HG03060 (cell line): ENCODE measurements around the gene CYP17A1.

Experiments used
- ATAC-seq: cut with Tn5 transposase; IDR thresholded peaks from one replicate; pipeline ENCODE4 v1.9.1; 2021; ENCODE audit warnings: low read depth, moderate number of reproducible peaks; ENCODE audit not compliant: unreplicated experiment

The CYP17A1 gene

DNA sequence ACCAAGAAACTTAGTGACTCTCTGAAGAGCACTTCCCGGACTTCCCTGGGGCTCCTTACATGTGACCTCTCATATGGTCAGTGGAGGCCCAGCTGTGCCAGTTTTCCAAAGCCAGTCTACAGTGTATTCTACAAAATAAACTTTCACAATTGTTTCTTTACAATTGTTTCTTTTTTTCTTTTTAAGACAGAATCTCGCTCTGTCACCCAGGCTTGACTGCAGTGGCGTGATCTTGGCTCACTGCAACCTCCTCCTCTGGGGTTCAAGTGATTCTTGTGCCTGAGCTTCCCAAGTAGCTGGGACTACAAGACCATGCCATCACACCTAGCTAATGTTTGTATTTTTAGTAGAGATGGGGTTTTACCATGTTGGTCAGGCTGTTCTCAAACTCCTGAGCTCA lies 25.9 kb downstream of the CYP17A1 start:
- ATAC-seq = no peak

DNA sequence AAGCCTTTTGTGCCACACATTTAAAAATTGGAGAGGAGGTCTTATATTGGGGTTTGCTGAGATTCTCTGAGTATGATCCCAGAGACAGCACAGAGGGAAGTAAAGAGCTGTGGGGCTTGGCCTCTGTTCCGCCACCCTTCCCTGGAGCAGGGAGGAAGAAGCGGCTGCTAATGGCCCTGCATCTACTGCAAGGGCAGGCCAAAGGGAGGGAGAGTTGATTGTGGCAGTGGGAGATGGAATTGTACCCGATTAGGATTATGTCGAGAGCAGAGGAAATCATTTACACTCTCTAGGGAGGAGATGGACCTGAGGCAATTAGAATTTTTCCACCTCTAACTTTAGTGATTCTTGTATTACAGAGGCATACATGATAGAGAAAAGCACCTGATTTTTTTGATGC lies 28.8 kb downstream of the CYP17A1 start:
- no peak for ATAC-seq

DNA sequence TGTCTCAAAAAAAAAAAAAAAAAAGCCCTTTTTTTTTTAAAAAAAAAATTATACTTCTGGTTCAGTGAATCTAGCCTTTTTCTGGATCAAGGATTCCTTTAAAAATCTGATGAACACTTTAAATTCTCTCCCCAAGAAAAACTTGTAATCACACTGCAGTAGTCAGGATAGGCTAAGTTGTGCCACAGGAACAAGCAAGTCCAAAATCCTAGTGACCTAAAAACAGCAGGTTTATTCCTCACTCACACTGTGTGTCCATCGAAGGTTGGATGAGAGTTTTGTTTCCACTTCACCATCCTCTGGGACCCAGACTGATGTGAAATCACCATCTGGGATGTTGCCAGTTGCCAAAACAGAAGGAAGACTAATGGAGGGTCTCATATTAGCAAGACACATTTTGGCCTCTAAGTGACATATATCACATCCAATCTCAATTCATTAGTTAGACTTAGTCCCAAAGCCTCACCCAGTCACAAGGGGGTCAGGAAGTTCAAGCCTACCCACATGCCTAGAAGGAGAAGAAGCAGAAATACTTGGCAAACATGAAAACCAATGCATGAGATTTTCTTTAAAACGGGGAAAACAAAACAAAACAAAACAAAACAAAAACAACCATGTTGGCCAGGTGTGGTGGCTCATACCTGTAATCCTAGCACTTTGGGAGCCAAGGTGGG lies 32.7 kb downstream of the CYP17A1 start:
- ATAC-seq = no peak

DNA sequence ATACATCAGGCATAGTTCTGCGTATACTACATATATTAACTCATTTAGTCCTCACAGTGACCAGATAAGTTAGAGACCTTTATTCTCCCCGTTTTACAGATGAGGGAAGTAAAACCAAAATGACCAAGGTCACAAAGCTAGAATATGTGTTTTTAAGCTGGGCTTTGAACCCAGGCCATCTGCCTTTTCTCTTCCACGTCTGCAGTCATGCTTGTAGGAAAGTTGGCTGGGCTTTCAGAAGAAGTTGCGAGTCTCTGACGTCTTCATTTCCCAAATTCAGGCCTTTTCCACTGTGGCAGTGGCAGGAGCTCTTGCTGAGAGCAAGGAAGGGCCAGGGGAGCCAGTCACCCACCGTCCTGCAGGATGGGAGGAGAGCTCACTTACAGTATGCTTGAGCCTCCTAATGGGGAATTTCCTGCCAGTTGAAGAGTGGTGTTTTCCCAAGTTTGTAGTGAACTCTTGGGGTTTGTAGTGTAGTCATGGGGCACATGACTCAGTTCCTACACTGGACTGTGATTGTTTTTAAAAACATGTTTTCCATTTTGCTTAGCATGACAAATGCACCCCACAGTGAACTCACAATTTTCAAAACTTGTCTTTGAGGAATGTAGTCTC lies 34.2 kb downstream of the CYP17A1 start:
- ATAC-seq = no peak

DNA sequence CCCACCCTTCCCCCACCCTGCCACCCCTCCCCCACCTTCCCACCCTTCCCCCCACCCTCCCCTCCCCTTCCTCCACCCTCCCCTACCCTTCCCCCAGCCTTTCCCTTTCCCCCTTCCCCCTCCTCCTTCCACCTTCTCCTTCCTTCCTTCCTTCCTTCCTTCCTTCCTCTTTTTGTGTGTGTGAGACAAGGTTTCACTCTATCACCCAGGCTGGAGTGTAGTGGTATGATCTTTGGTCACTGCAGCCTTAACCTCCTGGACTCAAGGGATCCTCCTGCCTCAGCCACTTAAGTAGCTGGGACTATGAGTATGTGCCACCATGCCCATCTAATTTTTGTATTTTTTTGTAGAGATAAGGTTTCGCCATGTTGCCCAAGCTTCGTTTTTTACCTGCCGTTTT lies 35.2 kb downstream of the CYP17A1 start:
- no peak for ATAC-seq

DNA sequence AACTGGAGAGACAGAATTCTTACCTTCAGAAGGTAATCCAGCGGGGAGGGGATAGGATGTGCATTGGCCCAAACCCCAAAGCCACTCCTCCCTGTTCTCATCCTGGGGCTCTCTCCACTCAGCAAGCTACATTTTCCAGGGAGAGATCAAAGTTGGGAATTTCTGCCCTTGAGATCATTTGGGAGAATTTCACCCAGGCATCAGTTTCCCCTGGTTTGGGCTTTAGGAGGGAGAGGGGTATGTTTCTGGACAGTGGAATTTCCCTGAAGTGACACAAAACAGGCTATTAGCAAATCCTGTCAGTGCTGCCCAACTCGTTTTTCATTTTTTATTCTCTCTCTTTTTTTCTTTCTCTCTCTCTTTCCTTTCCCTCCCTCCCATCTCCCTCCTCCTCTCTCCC lies 35.7 kb downstream of the CYP17A1 start:
- ATAC-seq = no peak

DNA sequence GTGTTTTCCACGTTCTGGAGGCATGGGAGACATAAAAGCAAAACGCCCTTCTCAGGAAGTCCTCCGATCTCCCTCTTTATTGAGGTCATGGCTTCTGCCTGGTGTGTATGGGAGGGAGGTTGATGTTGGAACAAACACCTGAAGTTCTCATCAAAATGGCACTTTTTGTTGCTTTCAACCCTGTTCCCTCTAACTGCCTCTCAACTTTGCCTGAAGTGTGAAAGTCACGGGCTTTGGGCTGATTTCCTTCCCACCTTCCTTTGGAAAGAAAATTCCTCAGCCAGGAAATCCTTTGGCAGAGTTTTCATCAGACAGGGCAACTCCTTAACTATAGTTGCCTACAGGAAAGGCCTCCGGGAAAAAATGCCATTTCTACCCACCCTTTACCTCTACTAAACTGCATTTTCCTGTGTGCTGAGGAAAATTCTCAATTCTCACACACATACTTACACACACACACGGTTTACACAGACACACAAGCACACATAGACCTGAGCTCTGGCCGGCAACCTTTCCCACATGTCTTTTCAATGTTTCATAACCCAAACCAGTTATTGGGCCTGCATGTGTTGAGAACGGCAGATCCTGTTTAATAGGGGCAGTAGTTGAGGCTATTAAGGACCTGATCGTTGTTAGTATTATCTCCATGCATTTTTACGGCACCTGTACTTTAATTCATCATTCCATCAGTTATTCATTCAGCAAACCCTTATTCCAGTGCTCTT lies 36.4 kb downstream of the CYP17A1 start:
- ATAC-seq = no peak

DNA sequence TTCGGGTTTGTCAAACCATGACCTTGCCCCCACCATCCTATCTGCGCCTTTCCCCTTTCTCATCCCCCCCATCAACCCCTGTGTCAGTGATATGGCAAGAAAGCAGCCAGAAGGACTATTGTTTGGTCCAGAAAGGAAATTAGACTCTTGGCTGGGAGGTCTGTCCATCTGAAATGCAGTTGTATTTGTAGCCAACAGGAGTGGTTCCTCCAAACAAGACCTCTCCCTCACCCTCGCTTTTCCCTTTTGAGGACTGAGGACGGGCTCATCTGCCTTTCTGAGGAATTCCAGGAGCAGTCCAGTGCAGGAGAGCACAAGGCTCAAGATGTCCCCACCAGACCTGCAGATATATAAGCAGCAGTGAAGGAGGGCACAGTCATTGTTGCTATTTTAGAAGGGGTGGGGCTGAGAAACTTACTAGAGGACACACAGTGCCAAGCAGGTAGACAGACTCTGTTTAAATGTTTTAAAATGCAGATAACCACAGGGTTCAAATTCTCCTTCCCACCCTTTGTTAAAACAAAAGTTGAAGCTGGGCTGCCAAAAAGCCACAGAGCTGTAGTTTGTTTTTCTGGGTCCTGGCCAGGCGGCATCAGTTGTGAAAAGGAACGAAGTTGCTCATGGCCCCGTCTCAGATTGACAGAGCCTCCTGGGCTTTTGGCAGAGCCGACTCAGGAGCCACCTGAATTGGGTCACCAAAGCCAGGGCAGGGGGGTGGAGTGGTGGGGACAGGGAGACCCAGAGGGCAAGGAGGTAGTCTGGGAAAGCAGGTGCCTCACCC lies 37.3 kb downstream of the CYP17A1 start:
- no peak for ATAC-seq

DNA sequence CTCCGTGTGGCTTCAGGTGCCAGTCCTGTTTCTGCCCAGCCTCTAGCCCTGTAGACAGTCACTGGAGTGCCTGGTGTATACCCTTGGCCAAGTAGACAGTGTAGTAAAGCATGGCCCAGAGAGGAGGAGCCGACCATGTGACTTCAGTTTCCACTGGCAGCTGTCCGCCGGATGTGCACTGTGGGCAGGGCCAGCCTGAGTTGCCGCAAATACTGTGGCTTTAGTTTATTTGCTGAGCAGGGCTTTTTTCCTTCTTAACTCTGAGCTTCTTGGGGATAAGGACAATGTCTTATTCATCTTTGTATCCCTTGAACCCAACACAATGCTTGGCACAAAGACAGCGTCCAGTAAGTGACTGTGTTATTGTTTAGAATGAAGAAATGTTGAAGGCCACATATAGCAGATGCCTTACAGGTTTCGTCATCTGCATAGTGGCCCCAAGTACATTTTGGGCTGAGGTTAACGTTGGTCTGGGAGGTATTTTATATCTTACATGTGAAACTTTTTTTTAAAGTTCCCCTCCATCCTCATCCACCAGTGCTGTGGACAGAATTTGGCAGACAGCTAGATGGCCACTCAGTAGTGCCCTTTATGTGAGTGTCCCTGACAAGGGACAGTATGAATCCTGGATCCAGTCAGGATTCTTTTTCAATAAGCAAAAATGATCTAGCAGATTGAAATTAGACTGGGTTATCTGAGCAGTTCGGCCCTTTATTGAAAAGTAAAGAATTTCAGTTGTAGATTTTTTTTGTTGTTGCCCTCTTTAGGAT lies 40.6 kb downstream of the CYP17A1 start:
- ATAC-seq = peak; percentile 93

DNA sequence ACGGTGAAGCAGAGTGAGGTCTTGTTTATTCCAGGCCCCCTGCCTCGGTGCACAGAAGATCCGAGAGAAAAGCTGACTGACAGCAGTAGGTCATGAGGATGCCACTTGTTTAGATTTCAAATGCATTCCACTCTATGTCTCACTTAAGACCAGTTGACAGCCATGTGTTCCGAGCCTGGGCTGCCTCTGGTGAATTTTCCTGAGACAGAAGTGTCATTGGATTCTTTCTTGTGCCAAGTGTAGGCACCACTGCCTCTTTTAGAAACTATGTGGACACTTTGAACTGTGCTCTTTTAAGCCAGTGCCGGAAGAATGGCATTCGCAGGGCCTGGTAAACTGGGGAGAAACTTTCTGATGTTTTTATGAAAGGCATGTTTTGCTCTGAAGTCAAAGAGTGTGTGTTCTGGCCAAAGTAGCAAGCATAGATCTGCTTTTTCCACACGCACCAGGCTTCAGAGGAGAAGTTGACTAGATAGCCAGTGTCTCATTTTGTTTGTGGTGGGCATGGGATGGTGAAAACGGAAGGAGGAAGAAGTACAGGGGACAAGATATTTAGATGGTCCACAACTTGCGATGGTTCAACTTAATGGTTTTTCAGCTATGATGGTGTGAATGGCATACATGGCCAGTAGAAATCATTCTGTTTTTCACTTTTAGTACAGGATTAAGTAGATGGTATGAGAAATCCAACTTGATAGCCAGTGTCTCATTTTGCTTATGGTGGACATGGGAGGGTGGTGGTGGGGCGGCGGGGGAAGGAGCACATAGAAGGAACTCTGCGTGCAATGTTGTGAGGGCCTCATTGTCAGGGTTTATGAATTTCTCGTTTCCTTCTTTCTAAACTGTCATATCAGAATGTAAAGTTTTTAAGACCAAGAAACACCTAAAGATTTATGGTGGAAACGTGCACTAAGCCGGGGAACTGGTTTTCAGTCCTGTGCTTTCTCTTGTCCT lies 41.5 kb downstream of the CYP17A1 start:
- no peak for ATAC-seq

DNA sequence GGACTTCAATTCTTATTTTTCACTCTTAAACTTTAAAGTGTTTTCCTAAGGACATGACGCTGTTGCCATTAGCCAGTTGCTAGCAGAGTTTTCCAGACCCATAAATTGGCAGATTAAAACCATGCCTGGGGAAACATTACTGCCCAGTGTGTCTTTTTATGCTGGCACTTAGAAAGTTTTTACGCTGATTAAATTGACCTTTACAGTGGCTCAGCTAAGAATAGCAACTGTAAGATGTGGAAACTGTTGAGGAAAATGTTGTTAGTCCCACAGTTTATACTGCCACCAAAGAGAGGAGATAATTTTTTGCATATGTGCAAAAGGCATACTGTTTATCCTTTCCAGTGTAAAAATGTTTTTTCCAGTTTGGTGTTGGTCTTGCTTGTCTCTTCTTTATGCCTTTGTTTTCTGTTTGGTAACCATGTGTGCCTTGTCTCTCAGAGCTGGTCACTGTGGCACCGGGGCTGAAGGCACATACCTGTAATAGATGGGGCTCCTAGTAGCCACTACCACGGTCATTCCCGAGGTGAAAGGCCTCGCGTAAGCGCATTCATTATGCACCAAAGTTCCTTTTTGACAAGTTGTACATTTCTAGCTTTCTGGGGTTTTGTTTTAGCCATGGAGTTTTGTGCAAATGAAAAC lies 45.3 kb downstream of the CYP17A1 start:
- no peak for ATAC-seq

DNA sequence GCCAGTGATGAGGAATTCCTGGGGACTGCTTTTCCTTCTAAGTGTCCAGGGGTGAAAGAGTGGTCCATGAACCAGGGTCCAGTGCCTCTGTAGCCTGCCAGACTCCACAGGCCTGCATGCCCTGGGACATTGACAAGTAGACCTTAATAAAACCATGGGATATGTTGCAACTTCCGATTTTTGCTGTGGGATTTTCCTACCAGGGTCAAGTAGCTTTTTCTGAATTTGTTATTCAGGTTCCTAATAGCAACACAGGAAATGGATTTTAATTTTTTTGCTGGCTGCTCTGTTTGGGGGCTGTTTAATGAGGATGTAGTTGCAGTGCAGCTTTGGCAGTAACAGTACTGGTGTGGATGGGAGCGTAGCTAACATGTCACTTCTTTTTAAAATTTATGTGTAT lies 51.4 kb downstream of the CYP17A1 start:
- no peak for ATAC-seq

DNA sequence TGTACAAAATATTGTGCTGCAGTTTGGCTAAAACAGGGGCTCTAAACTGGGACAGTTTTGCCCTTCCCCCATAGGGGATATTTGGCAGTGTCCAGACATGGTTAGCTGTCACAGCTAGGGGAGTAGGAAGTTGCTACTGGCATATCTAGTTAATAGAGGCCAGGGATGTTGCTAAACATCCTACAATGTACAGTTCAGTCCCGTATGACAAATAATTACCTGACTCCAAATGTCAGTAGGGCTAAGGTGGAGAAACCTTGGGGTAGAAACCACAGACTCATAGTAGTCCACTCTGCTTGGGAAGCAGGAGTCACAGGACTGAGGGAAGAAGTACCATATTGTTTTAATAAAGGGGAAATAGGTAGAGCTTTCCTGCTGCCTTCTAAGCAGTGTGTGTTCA lies 53.6 kb downstream of the CYP17A1 start:
- ATAC-seq = no peak

DNA sequence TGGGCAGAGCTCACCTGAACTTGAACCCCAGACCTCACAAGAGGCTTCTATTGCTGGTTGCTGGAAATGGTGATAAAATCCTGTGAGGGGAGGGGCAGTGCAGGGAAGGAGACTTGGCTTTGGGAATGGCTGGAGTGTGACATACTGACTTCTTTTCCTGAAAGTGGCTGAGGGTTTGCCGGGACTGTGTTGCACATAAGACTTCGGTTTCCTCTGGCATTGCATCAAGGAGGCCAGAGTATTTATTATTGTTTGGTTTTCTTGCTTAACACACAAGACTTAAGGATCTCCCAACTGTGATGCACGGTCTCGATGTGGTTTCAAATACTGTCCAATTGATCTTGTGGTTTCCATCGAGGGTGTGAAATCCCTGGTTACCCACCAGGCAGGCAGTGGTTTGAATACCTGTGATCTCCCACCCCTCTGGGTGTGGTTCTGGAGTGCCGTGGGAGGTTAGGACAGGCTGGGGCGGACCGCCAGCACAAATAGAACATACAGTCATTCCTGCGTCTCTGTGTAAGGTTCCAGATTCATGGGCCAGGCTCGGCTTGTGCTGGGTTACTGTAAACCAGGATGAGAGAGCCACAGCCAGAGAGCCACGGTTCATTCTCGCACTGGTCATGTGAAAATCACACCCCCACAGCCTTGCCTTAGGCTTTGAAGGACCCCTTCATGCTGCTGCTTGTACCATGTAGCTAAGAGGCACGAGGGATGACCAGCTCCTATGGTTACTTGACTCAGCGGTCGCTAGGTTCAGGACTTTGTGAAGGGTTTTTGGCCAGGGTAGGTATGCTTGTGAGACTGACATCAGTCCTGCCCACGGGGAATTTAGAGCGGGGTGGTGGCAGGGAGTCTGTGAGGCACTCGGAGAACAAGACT lies 54.3 kb downstream of the CYP17A1 start:
- no peak for ATAC-seq

DNA sequence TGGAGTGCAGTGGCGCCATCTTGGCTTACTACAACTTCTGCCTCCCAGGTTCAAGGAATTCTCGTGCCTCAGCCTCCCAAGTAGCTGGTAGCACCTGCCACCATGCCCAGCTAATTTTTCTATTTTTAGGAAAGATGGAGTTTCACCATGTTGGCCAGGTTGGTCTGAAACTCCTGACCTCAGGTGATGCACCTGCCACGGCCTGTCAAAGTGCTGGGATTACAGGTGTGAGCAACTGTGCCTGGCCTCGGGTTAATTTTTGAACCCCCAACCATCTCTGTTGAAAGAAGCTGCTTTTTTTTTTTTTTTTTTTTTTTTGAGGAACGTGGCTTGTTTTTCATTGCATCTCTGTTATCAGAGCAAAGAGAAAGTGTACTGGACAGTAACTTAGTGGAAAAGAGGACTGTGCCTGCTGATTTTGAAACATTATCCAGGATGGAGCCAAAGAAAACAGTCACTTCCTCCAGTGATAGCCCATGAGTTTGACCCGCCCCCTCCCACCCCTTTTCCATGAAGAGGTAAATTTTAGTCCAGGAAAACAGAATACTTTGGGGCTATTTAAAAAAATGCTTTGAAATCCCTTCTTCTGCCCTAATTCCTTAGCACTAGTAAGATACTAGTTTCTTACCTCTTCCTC lies 55.2 kb downstream of the CYP17A1 start:
- no peak for ATAC-seq

DNA sequence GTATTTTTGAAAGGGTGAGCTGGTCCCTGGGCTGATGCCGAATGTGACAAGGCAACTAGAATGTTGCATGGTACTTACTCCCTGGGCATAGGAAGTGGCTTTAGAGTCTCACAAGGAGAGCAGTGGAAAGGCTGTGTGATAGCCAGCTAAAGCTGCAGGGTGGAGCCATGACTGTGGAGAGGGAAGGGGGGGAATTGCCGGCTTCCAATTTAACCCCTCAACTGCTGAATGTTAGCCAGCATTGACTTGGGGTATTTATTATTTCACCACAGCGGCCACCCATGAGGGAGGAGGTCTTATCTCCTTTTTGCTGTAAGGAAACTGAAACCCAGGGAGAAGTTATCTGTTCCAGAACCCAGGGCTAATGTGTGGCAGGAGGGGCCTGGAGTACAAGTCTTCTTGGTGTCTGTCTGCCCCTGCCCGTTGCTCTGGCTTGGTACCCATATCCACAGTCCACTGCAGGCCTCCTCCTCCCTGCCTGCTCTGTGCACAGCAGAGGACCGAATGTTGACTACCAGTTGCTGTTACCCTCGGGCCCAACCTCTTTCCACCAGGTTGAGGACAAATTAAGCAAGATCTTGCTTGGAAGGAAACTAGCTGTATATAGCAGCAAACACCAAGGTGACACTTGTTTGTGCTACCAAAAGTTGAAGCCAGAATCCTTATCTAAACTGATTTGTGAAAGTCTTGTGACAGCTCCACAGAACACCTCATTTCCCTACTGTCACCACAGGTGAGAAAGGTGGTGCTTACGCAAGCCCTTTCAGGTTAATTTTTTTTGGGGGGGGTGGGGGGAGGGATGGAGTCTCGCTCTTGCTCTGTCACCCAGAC lies 55.9 kb downstream of the CYP17A1 start:
- no peak for ATAC-seq
